Liver (tissue), 9 donors: ENCODE data around the gene TJP2. TPM values are rescaled to one million over a fixed set of nuclear protein-coding genes. Genes with fewer than 3 reads are reported as not detected.

Source experiments
- DNase-seq: peaks from one replicate; pipeline ENCODE4 v3.0.0-alpha.2; 2017; ENCODE audit warnings: low spot score
- H3K27ac ChIP-seq, 2 donors: one replicate each; pipeline ENCODE4 v1.7.0; 2013; ENCODE audit warnings: inconsistent platforms in 2 of 2, low read length in 2 of 2, control low read depth in 1 of 2, low read depth in 1 of 2, mild to moderate bottlenecking in 1 of 2
- H3K27me3 ChIP-seq, 4 donors: one replicate each; pipeline versions ENCODE4 v1.6.1 to v1.7.0; 2013; ENCODE audit warnings: low read length in 3 of 4, inconsistent platforms in 1 of 4, mild to moderate bottlenecking in 1 of 4, moderate library complexity in 1 of 4; ENCODE audit not compliant: control insufficient read depth in 4 of 4, insufficient read depth in 4 of 4
- H3K36me3 ChIP-seq, 4 donors: one replicate each; pipeline versions ENCODE4 v1.6.1 to v1.7.0; 2013; ENCODE audit warnings: low read length in 3 of 4, mild to moderate bottlenecking in 3 of 4, low read depth in 1 of 4, moderate library complexity in 1 of 4; ENCODE audit not compliant: control insufficient read depth in 4 of 4, insufficient read depth in 3 of 4
- H3K4me1 ChIP-seq, 4 donors: one replicate each; pipeline versions ENCODE4 v1.6.1 to v1.7.0; 2013; ENCODE audit warnings: low read length in 3 of 4, mild to moderate bottlenecking in 3 of 4, moderate library complexity in 1 of 4; ENCODE audit not compliant: control insufficient read depth in 4 of 4, insufficient read depth in 4 of 4
- H3K4me3 ChIP-seq, 3 donors: one replicate each; pipeline versions ENCODE4 v1.6.1 to v1.7.0; 2013; ENCODE audit warnings: low read length in 3 of 3, control low read depth in 1 of 3, low read depth in 1 of 3, mild to moderate bottlenecking in 1 of 3
- H3K9ac ChIP-seq, 2 donors: one replicate each; pipeline ENCODE4 v1.7.0; 2013; ENCODE audit warnings: low read length in 2 of 2, mild to moderate bottlenecking in 2 of 2, moderate library complexity in 2 of 2, control low read depth in 1 of 2, low read depth in 1 of 2
- H3K9me3 ChIP-seq, 4 donors: one replicate each; pipeline versions ENCODE4 v1.6.1 to v1.7.0; 2013; ENCODE audit warnings: low read length in 3 of 4; ENCODE audit not compliant: control insufficient read depth in 4 of 4
- EGR1 ChIP-seq, 2 donors: IDR thresholded peaks; 2 replicates each; pipeline ENCODE4 v1.6.1; 2016 to 2018; ENCODE audit warnings: antibody characterized with exemption in 2 of 2, low read depth in 2 of 2
- FOXA2 ChIP-seq: IDR thresholded peaks from 2 replicates; pipeline ENCODE4 v1.6.1; 2016; ENCODE audit warnings: antibody characterized with exemption
- GABPA ChIP-seq, 2 donors: IDR thresholded peaks in 1 of 2; conservative IDR thresholded peaks in 1 of 2; 2 replicates each; pipeline ENCODE4 v1.6.1; 2016; ENCODE audit warnings: antibody characterized with exemption in 2 of 2, mild to moderate bottlenecking in 1 of 2, moderate library complexity in 1 of 2
- HNF4A ChIP-seq, 2 donors: conservative IDR thresholded peaks; 2 replicates each; pipeline ENCODE4 v1.6.1; 2016; ENCODE audit warnings: antibody characterized with exemption in 2 of 2, mild to moderate bottlenecking in 2 of 2
- HNF4G ChIP-seq: IDR thresholded peaks from 2 replicates; pipeline ENCODE4 v1.6.1; 2016; ENCODE audit warnings: antibody characterized with exemption
- NR2F2 ChIP-seq: IDR thresholded peaks from 2 replicates; pipeline ENCODE4 v1.6.1; 2016; ENCODE audit warnings: antibody characterized with exemption
- RAD21 ChIP-seq, 2 donors: IDR thresholded peaks; 2 replicates each; pipeline ENCODE4 v1.6.1; 2016; ENCODE audit warnings: antibody characterized with exemption in 2 of 2, mild to moderate bottlenecking in 2 of 2
- RXRA ChIP-seq, 2 donors: IDR thresholded peaks; 2 replicates each; pipeline ENCODE4 v1.6.1; 2017 to 2018; ENCODE audit warnings: antibody characterized with exemption in 2 of 2, mild to moderate bottlenecking in 1 of 2
- TAF1 ChIP-seq: conservative IDR thresholded peaks from 2 replicates; pipeline ENCODE4 v1.6.1; 2016; ENCODE audit warnings: antibody characterized with exemption, mild to moderate bottlenecking
- YY1 ChIP-seq: IDR thresholded peaks from 2 replicates; pipeline ENCODE4 v1.6.1; 2016; ENCODE audit warnings: antibody characterized with exemption, mild to moderate bottlenecking
- WGBS: extraction: QIAGEN DNeasy Blood & Tissue Kit; methylation state at CpG from one replicate; pipeline ENCODE4 v1.1.7; 2013; 5-methylcytosine and 5-hydroxymethylcytosine counted together
- polyA plus RNA-seq, 2 donors: library from polyadenylated mRNA; stranded (reverse) in 1 of 2; unstranded in 1 of 2; fragments of 200-250 nt in 1 of 2; fragments of >200 nt in 1 of 2; fragmentation: Nextera tagmentation in 1 of 2; extraction: Ambion mirVana in 1 of 2; gene quantifications; one replicate each; pipeline versions ENCODE4 v1.2.1 to v1.2.3, GENCODE V29; 2013 to 2015
- total RNA-seq, 2 donors: library from RNA; depleted of rRNA; stranded (reverse); fragments of >200 nt; gene quantifications; one replicate each; pipeline ENCODE4 v1.2.3, GENCODE V29; 2014
- TF ChIP-seq, protein P1 (sequence below): IDR thresholded peaks from 2 replicates; pipeline ENCODE4 v1.6.1; 2016; ENCODE audit warnings: antibody characterized with exemption
- TF ChIP-seq, protein P2 (sequence below): IDR thresholded peaks from 2 replicates; pipeline ENCODE4 v1.6.1; 2016; ENCODE audit warnings: antibody characterized with exemption, mild to moderate bottlenecking
- TF ChIP-seq, protein P3 (sequence below): fragments of 150-350 bp; IDR thresholded peaks from 2 replicates; pipeline ENCODE4 v1.5.1; 2017; ENCODE audit warnings: improper control_type of control experiment, low read depth, low read length; ENCODE audit not compliant: missing input control
- donor health status: healthy.
- donor health status: healthy.
- donor health status: healthy.
- donor health status: healthy.
- donor health status: healthy.

Gene TJP2
- total and polyA plus RNA-seq, 4 donors, result 23.2 to 74.0 (median 32.6) TPM

DNA sequence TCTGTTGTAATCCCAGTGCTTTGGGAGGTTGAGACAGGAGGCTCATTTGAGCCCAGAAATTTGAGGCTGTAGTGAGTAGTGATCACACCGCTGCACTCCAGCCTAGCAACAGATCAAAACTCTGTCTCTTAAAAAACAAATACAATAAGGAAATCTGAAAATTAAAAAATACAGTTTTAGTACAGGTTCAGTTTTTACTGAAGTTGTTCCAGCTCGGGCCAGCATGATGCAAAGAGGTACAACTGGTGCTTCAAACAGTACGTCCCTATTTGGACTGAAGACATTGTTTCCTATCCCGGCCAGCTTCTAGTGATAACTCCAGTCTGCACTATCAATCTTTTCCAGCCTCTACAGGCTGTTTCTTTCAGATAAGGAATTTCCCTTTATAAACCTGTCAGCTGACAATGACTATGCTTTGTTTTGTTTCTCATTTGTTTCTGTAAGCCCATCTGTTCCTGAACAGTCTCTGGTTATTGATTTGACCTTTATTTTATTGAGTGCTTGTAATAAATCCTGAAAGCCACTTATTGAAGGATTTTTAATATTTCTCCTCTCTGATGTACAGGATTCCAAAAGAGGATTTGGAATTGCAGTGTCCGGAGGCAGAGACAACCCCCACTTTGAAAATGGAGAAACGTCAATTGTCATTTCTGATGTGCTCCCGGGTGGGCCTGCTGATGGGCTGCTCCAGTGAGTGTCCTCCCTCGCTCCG is 41.9 kb downstream of the TJP2 start:
- no peak overlapping the region for H3K9ac ChIP-seq
- TF ChIP-seq FOXA2 (no peak), NR2F2 (peak; percentile 16), RAD21 (IDR thresholded peaks at IDR 0.05) (peak in 1 of 2 donors; percentile 6), GABPA (IDR thresholded peaks at IDR 0.05 in 1 of 2, conservative IDR thresholded peaks at IDR 0.05 in 1 of 2) (no peak)
- no peaks in the 10 kb centered on the region for H3K9me3 ChIP-seq
- no peaks in the 10 kb centered on the region for H3K27me3 ChIP-seq
- no peak for DNase-seq
- no peak overlapping the region for H3K4me3 ChIP-seq
- 77% methylated on average over 9 of the region's 9 CpGs for WGBS
- H3K27ac ChIP-seq, result no peak overlapping the region
- H3K4me1 ChIP-seq, result peaks cover 10 to 36% (median 24%) of the 10 kb centered on the region in 4 donors
- H3K36me3 ChIP-seq, result peaks cover 4 to 38% (median 27%) of the 10 kb centered on the region in 4 donors

DNA sequence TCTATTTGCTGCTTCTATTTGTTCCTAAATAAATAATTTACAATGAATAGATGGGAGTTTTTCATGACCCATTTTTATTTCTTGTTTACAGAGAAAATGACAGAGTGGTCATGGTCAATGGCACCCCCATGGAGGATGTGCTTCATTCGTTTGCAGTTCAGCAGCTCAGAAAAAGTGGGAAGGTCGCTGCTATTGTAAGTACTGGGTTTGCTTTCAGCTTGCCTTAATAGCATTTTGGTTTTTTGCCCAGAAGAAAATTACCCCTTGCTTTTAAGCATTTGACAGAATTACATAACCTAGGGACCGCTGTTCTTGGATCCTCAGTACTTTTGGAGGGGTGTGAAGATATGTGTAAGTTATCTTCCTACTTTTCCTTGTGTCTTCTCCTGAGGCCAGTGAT is 44.1 kb downstream of the TJP2 start:
- H3K9me3 ChIP-seq, result no peaks in the 10 kb centered on the region
- TF ChIP-seq, protein P1, sequence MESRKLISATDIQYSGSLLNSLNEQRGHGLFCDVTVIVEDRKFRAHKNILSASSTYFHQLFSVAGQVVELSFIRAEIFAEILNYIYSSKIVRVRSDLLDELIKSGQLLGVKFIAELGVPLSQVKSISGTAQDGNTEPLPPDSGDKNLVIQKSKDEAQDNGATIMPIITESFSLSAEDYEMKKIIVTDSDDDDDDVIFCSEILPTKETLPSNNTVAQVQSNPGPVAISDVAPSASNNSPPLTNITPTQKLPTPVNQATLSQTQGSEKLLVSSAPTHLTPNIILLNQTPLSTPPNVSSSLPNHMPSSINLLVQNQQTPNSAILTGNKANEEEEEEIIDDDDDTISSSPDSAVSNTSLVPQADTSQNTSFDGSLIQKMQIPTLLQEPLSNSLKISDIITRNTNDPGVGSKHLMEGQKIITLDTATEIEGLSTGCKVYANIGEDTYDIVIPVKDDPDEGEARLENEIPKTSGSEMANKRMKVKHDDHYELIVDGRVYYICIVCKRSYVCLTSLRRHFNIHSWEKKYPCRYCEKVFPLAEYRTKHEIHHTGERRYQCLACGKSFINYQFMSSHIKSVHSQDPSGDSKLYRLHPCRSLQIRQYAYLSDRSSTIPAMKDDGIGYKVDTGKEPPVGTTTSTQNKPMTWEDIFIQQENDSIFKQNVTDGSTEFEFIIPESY, result no peak
- TF ChIP-seq HNF4A (conservative IDR thresholded peaks at IDR 0.05) (no peak), RXRA (IDR thresholded peaks at IDR 0.05) (no peak), YY1 (no peak), EGR1 (IDR thresholded peaks at IDR 0.05; ENCODE audit: low read depth in 2 of 2) (no peak), TAF1 (no peak), HNF4G (no peak)
- TF ChIP-seq, protein P2, sequence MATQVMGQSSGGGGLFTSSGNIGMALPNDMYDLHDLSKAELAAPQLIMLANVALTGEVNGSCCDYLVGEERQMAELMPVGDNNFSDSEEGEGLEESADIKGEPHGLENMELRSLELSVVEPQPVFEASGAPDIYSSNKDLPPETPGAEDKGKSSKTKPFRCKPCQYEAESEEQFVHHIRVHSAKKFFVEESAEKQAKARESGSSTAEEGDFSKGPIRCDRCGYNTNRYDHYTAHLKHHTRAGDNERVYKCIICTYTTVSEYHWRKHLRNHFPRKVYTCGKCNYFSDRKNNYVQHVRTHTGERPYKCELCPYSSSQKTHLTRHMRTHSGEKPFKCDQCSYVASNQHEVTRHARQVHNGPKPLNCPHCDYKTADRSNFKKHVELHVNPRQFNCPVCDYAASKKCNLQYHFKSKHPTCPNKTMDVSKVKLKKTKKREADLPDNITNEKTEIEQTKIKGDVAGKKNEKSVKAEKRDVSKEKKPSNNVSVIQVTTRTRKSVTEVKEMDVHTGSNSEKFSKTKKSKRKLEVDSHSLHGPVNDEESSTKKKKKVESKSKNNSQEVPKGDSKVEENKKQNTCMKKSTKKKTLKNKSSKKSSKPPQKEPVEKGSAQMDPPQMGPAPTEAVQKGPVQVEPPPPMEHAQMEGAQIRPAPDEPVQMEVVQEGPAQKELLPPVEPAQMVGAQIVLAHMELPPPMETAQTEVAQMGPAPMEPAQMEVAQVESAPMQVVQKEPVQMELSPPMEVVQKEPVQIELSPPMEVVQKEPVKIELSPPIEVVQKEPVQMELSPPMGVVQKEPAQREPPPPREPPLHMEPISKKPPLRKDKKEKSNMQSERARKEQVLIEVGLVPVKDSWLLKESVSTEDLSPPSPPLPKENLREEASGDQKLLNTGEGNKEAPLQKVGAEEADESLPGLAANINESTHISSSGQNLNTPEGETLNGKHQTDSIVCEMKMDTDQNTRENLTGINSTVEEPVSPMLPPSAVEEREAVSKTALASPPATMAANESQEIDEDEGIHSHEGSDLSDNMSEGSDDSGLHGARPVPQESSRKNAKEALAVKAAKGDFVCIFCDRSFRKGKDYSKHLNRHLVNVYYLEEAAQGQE, result no peak
- TF ChIP-seq, protein P3, sequence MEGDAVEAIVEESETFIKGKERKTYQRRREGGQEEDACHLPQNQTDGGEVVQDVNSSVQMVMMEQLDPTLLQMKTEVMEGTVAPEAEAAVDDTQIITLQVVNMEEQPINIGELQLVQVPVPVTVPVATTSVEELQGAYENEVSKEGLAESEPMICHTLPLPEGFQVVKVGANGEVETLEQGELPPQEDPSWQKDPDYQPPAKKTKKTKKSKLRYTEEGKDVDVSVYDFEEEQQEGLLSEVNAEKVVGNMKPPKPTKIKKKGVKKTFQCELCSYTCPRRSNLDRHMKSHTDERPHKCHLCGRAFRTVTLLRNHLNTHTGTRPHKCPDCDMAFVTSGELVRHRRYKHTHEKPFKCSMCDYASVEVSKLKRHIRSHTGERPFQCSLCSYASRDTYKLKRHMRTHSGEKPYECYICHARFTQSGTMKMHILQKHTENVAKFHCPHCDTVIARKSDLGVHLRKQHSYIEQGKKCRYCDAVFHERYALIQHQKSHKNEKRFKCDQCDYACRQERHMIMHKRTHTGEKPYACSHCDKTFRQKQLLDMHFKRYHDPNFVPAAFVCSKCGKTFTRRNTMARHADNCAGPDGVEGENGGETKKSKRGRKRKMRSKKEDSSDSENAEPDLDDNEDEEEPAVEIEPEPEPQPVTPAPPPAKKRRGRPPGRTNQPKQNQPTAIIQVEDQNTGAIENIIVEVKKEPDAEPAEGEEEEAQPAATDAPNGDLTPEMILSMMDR, result no peak
- peaks cover 10 to 29% (median 21%) of the 10 kb centered on the region in 4 donors for H3K4me1 ChIP-seq
- H3K36me3 ChIP-seq, result peaks cover 7 to 51% (median 31%) of the 10 kb centered on the region in 4 donors
- H3K4me3 ChIP-seq, result no peak overlapping the region
- no peak for DNase-seq
- 92% methylated on average over 3 of the region's 3 CpGs for WGBS
- no peaks in the 10 kb centered on the region for H3K27me3 ChIP-seq
- no peak overlapping the region for H3K27ac ChIP-seq
- no peak overlapping the region for H3K9ac ChIP-seq
